B cell (primary cell): Measurements from ENCODE around the gene MX1.

ENCODE experiments used
- EZH2 ChIP-seq: IDR thresholded peaks from 2 replicates; pipeline ENCODE4 v1.6.1; 2012; ENCODE audit warnings: borderline replicate concordance, low read depth, mild to moderate bottlenecking, moderate library complexity, low read length; ENCODE audit not compliant: insufficient read depth, poor library complexity, severe bottlenecking
- TF ChIP-seq, protein P1 (sequence below): fragments of 200-600 bp; IDR thresholded peaks from one replicate; pipeline ENCODE4 v1.8.0; 2022; ENCODE audit warnings: antibody characterized with exemption, mild to moderate bottlenecking

DNA sequence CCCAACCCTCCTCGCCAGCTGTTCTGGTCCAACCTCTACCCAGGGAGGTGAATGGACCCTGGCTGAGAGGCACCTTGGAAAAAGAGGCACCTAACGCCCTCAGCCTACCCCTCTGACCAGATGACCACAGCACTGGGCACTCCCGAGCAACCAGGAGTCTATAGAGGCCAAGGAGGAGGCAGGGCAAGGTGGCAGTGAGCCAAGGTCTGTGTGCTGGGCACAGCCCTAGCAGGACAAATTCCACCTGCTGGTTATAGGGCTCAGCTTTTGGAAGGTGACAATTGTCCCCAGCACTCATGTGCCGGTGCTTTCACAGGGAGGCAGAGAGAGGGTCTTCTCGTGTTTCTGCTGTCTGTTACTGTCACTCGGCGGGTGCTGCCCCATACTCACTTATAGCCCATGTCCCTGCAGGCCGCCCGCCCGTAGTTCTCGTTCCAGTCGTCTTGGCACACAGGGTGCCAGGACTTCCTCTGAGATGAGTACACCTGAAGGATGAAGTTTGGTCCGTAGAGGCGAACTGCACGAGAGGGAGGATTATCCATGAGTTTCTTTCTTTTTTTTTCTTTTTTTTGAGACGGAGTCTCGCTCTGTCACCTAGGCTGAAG, 54.1 kb downstream of the MX1 start:
- TF ChIP-seq, protein P1, sequence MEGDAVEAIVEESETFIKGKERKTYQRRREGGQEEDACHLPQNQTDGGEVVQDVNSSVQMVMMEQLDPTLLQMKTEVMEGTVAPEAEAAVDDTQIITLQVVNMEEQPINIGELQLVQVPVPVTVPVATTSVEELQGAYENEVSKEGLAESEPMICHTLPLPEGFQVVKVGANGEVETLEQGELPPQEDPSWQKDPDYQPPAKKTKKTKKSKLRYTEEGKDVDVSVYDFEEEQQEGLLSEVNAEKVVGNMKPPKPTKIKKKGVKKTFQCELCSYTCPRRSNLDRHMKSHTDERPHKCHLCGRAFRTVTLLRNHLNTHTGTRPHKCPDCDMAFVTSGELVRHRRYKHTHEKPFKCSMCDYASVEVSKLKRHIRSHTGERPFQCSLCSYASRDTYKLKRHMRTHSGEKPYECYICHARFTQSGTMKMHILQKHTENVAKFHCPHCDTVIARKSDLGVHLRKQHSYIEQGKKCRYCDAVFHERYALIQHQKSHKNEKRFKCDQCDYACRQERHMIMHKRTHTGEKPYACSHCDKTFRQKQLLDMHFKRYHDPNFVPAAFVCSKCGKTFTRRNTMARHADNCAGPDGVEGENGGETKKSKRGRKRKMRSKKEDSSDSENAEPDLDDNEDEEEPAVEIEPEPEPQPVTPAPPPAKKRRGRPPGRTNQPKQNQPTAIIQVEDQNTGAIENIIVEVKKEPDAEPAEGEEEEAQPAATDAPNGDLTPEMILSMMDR = no peak
- TF ChIP-seq EZH2 = no peak
